Activated gamma-delta T cell treated with anti-CD3 and anti-CD28 coated beads, Interleukin-2, amount 50 U/mL, for 16 hours (primary cell): Measurements from ENCODE around the gene LGI2.
"Not testable (repeated sequence)": the region's sequence is repeated elsewhere in the genome, so short reads cannot be mapped to it uniquely, and the experiment has no call there.

Experiments used
- DNase-seq: peaks from one replicate; pipeline ENCODE4 v3.0.0-alpha.2; 2020; ENCODE audit warnings: low read depth

Gene LGI2

DNA sequence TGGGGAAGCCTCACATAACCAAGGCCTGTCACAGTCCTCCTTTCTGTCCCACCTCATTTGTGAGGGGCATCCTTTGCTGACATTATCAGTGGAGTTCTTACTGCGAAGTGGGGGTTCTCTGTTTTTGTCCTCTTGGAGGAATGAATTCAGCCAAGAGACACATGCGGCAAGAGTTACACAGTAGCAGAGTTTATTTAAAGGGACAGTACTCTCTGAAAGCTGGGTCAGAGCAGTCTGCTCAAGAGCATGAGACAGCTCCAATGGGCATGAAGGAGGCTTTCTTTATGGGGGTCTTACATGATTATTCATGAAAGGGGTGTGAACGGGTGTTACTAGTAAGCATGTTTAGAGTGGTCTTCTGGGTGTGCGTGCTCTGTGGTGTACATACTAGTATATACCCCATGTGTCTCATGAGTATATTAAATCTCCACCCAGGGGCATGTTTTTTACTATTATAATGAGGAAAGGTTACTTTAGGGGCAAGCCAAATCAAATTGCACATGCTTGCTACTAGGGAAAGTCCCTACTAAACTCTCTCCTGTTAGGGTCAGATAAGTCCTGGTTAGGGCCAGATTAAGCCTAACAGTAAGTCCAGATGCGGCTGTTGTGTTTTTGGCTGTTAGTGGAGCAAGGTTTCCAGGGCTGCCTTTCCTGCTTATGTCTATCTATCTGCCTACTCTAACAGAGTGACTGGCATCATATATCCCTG lies 19.8 kb upstream of the LGI2 start:
- DNase-seq = no peak

DNA sequence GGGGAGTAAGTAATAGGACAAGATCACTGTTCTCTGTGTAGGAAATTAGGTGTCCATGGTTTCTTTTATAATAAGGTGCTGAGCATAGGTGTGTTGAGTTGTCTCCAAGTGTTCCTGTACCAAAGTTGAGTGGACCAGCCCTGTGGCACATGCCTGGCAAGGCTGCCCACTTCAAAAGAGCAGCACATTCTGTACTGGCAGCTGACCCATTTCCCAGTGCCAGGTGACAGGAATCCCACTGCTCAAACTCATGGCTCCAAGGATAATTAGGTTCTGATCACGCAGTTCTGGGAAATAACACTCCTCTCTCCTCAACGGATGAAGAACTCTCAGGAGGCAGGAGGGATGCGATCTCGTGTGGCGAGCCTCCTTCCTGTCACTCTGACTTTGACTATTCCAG lies 12.8 kb upstream of the LGI2 start:
- no peak for DNase-seq

DNA sequence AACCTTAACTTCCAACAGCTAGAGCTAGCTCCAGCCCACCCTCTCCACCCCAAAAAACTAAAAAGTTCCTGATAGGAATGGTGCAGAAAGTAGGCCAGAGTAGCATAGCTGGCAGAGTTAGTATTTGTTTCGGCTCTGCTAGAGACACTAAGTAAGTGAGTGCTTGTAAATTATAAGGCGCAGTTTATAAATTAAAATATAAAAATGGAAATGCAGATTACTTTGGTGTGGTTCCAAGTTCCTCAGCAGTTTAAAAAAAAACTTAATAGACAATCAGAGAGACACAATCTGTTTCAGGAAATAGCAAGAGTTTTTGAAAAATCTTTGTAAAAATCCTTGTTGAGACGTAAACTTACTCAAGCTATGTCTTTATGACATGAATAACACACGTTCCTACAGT lies 2.8 kb upstream of the LGI2 start:
- no peak for DNase-seq

DNA sequence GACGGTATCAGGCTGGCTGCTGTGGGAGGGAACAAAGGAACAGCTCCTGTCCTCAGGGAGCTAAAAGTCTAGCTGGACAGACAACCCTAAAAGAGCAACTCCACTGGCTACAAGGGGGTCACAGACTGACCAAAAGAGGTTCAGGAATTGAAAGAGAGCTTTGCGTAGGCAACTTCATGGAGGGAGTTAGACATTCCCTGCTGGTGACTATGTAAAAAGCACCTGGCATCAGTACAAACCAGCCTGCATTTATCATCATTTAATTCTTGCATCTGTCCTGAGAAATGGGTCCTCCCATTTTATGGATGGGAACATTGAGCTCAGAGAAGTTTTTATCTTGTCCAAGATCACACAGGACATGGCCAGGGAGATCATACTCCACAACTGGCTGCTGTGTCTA lies 1.4 kb upstream of the LGI2 start:
- no peak for DNase-seq

DNA sequence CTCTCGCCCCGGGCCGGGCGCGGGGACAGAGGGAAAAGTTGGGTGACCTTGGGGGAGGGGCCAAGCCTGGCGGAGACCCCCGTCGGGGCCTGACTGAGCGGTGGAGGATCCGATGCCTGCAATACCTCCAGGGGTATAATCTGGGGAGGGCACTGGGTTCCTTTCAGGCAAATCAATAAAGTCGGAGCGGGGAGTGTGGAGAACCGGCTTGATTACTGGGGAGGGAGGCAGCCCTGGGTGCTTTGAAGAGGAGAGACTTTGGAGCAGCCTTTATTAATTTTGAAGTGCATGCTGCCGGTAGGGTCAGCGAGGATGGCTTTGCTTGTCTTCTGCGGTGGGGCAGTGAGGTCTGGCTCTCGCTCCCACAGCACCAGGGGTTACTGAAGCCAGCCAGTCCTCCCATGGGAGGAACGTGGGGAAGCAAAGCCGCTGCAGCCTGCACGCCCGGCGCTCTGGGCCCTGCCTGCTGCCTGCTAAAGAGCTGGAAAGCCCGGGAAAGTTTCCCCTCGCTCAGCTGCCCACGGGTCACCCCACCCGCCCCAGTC lies 403 bp upstream of the LGI2 start:
- DNase-seq = no peak

DNA sequence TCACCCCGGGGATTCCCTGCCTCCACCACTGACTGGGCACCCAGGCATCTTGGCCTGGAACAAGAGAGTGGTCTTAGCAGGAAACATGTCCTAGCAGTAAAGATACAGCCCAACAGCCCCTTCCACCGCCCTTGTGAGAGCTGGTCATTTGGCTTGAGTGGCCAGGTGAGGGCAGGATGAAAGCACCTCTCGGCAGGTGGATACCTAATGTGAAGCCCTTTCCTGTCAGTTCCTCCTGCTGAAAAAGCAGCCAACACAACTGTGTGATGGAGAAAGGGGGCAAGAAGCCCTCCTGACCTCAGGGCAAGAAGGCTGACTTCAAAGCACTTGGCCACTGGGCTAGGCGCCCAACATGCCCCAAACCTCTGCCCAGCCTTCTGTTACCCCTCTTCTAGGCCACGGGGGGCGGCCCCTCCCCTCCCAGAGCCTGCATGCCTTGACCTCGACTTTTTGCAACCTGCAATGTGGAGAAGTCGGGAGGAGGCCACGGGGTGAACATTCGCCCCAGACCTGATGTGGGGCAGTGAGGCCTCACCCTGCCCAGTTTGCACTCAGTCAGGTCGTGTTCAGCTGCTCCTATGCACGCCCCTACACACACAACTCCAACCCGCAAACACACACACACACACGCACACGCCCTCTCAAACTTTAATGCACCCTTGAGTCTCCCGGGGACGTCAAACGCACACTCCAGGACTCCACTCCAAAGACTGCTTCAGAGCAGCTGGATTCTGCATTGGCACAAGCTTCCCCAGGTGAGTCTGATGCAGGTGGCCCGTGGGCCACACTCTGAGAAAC lies 1.1 kb downstream of the LGI2 start:
- no peak for DNase-seq

DNA sequence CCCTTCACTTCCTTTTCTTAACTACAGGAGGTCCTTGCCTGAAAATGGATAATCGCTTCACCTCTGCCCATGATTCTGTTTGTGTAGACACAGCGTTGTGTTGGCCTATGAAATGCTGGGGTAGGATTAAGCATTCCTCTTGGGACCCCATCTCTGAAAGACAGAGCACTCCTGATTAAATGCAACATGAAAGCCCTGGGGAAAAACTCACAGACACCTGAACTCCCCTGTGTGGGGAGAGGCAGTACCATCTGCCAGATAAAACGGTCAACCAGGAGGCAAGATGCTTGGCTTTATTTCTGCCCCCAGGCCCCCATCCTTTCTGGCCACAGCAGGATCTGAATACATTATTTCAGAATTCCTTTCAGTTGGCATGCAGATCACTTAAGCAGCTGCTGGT lies 1.9 kb downstream of the LGI2 start:
- DNase-seq = no peak

DNA sequence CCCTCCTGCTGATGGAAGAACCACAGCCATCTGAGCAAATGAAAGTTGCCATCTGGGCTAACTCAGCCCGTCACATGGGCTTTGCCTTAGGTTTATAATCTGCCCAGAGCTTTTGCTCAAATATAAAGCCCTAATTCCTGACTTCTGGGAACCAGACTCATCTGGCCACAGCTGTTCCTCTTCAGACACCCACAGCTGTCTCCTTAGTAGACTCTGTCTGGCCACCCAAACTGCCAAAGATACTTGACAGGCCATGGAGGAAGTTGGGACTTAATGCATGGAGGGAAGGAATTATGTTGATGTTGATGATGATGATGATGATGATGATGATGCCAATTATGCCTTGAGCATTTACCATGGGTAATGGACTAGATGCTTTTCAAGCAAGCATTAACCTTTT lies 8.0 kb downstream of the LGI2 start:
- no peak for DNase-seq

DNA sequence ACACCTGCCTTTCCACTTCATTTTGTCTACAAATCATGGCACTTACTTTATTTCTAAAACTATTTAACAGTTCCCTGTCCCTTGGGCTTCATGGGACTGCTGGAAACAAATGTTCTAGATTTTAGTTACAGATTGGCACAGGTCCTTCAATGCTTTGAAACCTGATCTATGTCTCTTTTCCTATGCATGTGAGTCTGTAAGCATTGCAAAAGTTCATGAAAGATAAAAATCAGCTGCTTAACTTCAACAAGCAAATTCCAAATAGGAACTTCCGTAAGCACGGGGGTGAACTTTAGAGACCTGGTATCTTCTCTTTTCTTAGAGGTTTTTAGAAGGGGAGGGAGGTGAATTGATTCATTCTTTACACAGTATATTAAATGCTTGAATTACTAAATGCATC lies 9.5 kb downstream of the LGI2 start:
- DNase-seq = no peak

DNA sequence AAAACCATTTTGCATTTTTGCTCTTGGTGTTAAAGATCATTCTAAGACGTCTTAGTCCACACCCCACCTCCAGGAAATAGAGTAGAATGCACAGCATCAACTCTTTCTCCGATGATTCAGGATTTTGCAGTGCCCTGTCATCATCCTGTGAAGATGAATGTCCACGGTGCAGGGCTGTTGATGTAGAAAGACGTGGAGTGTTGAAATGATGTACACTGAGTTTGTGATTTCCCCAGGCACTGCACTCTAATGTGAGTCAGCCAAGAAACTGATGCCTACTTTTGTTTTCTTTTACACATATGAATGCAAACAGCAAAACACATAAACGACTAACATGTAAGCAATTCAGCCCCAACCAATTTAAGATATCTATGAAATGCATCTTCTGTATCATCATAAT lies 10.5 kb downstream of the LGI2 start:
- no peak for DNase-seq

DNA sequence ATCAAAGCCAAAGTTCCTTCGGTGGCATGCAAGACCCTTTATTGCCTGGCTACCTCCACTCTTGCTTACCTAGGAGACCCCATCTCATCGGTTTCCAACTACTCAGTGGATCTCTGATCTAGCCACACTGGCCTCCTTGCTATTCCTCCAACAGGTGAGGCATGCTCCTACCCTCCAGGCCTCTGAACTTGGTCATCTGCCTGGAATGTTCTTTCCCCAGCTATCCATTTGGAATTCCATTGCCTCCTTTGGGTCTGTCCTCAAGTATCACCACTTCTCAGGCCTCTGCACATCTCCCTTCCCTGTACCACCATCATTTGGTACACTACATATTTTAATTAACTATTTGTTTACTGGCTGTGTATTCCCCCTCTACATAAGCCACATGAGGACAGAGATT lies 11.2 kb downstream of the LGI2 start:
- no peak for DNase-seq

DNA sequence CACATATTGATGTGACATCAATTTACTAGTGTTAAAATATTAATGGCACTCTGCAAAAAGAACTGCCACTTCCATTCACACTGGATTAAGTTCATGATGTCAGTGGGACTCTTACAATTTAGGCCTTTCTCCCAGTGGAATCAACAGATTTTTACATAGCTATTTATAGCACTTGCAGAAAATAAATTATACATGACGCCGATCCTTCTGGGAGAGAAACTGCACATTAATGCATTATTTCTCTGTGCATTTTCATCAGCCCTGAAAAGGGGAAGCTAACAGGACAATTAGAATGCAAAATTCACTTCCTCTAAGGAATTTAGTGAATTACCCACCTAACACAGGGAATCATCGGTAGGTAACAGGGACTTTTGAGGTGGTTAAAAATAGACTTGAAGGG lies 15.7 kb downstream of the LGI2 start:
- DNase-seq = no peak

DNA sequence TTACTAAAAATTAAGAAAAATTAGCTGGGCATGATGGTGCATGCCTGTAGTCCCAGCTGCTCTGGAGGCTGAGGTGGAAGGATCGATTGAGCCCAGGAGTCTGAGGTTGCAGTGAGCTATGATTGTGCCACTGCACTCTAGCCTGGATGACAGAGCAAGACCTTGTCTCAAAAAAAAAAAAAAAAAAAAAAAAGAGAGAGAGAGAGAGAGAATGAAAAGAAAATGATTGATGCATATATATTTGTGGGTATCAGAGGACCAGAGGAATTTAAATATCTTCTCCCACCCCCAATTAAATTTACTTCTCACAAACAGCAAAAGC lies 16.1 kb downstream of the LGI2 start:
- not testable (repeated sequence) for DNase-seq

DNA sequence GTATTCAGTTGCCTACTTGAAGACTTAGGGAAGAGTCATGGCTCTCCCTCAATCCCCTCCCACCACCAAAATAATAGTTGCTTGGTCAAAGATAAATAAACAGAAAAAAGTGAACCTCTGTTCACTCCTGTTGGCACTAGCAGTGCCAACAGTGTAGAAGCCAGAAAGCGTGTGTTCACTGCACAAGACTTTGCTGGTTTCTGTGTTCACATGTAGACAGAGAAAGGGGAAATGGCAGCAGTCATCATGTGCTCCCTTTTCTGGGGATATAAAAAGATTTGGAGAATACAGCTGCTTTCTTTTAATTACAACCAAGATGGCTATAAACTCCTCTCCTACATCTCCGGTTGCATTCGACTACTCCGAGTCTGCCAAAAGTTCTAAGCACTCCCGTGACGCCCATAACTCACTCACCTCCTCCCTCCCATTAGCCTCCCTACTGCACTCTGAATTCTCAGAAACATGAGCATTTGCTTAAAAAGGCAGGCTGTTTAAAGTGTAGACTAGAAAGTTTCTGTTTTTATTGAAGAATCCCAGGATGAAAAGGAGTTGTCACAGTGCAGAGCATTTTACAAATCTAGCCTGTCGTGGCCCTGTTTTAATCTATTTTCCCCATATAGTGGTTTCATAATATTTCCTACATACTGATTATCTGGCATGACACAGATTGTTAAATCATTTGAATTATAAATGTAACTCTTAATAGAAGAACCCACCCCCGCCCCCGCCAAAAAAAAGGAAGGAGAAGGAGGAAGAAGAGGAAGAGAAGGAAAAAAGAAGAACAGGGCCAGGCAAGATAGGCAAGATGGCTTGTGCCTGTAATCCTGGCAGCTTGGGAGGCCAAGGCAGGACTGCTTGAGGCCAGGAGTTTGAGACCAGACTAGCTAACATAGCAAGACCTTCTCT lies 16.7 kb downstream of the LGI2 start:
- no peak for DNase-seq

DNA sequence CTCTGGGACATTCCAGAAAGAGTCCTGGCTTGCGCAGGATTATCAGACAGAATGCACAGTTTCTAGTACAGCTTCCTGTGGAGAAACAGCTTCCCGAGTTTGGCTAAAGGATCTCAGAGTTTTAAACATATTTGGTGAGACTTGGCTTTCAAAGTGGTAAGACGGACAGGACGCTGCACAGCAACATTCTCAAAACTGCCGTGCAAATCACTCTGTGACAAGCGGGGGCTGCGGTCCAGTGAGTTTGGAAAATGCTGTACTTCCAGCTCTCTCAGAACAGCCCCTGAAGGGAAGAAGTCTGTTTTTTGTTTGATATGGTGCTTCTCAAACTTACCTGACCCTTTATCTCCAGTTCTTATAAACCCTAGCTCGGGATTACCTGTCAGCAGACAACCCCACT lies 18.1 kb downstream of the LGI2 start:
- DNase-seq = no peak

DNA sequence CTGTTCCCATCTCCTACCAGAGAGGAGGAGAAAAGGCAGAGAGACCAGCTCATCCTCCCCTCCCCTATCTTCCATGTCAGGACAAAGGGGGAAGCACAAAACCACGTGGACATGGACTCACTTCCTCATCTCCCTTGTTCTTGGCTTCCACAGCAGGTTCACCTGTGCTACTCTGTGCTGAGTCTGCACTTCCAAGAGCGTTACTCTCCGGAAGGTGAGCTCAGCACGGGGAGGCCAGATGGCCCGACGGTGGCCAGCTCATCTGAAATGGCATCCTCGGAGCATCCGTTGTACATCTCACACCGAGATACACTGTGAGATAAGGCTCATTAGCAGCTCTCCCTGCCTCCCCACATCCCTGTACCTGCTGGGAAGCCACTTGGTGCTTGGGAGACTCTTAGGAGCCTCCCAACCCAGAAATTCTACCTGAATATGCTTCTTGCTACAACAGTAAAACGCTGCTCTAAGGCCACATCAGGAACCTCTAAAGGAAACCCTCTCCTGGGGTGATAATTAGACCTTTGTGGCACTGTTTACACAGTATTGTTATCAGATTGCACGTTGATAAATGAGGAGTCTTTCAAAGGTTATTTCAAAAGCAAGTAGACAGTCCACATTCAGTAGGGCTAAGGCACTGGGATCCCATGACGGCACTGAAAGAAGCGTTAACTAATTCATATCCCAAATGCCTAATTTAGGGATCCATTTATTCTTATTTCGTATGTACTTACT lies 19.4 kb downstream of the LGI2 start:
- DNase-seq = no peak

DNA sequence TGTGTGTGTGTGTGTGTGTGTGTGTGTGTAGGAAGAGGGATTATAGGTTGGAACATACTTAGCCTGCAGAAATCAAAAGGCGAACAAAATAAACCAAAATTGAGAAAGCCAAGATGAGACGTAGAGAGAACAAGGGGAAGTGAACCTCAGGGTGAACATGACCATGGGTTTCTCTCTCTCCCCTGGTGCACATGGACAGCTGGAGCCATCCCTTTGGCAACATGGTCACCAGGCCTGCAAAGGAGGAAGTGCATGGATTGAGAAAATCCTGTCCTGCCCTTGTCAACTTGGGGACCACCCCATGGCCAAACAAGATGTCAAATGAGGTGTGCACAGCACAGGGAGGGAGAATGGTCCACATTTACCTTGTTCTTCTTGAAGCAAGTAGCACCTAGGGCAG lies 23.1 kb downstream of the LGI2 start:
- DNase-seq = no peak

DNA sequence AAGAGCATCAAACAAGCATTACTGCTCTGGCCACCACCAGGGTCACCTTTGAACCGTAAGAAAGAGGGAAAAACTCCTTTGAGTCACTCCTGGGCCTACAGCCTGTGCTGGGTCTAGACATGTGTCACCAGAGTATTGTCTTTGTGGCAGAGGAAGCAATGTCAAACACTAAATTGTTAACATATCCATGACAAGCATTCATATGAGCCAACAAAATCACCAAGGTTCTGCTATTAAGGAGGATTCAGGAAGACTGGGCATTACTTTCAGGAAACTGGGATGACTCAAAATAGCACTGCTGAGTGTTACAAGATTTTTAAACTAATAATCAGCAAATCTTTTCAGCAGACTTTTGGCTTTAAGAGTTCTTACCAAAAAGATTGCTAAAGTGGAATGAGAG lies 28.1 kb downstream of the LGI2 start:
- DNase-seq = no peak

DNA sequence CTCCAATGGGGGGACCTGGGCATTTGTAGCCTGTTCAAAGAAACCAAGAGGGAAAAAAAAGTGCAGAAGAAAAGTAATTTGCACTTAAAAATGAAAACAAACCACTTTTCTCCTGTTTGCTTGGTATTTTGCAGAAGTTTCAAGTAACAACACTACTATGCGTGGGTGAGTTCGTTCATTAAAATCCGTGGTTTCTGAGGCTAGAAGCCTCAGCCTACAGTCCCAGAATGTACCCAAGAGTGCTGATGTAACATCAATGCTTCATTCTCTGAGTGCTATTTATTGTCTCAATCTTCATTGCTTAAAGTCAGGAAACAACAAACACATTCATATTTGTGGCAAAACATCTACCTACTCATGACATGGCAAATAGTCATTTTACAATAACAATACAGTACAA lies 29.2 kb downstream of the LGI2 start:
- no peak for DNase-seq

DNA sequence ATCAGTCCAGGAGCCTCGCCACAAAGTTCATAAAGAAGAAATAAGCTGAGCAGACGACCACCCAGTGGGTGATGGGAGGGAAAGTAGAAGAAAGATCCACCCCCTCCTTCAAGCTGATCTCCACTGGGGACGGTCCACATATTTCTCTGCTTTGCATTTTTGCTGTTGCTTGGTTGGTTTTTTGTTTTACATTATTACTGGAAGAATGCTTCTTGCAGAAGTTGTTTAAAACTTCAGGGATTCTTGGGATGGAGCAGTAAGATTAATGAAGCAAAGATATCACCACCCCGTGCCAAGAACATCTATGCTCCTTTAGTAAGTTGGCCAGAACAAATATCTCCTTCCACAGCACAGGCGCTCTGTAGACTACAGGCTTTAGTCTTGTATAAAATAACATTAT lies 30.1 kb downstream of the LGI2 start:
- no peak for DNase-seq

DNA sequence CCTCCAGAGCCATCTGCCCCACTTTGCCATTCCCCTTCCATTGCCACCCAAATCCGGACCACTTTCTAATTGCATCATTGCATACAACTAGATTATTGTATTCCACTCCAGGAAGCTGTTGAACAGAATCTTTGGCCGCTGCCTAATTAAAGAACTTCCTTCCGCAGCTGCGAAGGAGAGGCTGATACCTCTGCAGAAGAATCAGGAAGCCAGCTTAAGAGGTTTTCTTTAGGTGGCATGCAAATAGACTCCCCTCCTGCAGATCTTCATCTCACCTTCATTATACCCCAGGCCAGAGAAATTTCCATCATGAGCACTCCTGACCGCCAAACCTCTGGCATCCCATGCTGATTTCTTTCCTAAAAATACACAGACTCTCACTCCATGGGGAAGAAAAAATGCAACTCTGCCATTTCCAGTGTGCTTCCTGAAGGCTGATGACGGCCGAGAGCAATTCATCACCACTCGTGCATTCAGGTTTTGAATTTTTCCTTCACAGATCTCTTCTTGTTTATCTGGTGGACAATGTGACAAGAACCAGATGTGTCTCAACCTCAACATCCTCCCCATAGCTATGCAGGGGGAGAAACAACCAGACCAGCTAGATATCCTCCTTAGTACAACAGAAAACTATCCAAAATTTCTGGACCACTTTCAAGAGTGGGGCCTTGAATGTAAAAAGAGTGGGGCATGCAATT lies 31.2 kb downstream of the LGI2 start:
- no peak for DNase-seq
